SK-N-SH (cell line): Measurements from ENCODE around the gene PDZD2. TPM values are rescaled to one million over a fixed set of nuclear protein-coding genes. Genes with fewer than 3 reads are reported as not detected.

Experiments
- CTCF ChIA-PET: fragments of 300-600, 350-600 bp; formaldehyde crosslinking; extraction: SDS; loops from one replicate; lab custom pipeline; 2021; lab: Yijun Ruan, JAX
- POLR2A ChIA-PET: fragments of 350-600 bp; sonication (Branson Sonifier 250); formaldehyde crosslinking; extraction: SDS; loops from one replicate; lab custom pipeline; 2020; ENCODE audit warnings: antibody characterized with exemption, inconsistent platforms; lab: Yijun Ruan, JAX
- DNase-seq: peaks from one replicate; pipeline ENCODE4 v3.0.0; 2012
- H2AFZ ChIP-seq: fragments of 200-600 bp; sonication (generic); 2 replicates; pipeline ENCODE4 v1.8.1; 2016; ENCODE audit warnings: antibody characterized with exemption, mild to moderate bottlenecking, low read depth
- H3F3A ChIP-seq: fragments of 200-600 bp; sonication (generic); replicated peaks from 2 replicates; pipeline ENCODE3; 2016; ENCODE audit warnings: antibody characterized with exemption, mild to moderate bottlenecking; ENCODE audit not compliant: insufficient read depth
- H3K27ac ChIP-seq, 2 experiments: fragments of 200-500 bp in 1 of 2; fragments of 200-600 bp in 1 of 2; sonication (Bioruptor generic) in 1 of 2; sonication (generic), shearing (Covaris generic) in 1 of 2; 2 replicates each; pipeline versions ENCODE4 v1.5.1 to v1.6.1; 2014 to 2016; ENCODE audit warnings: low read depth in 2 of 2, inconsistent platforms in 1 of 2, low read length in 1 of 2, mild to moderate bottlenecking in 1 of 2, mixed read lengths in 1 of 2
- H3K27me3 ChIP-seq: fragments of 200-600 bp; sonication (generic), shearing (Covaris generic); 2 replicates; pipeline ENCODE4 v1.6.1; 2016; ENCODE audit warnings: mixed run types; ENCODE audit not compliant: insufficient read depth
- H3K36me3 ChIP-seq, 2 experiments: fragments of 200-500 bp in 1 of 2; fragments of 200-600 bp in 1 of 2; sonication (Bioruptor generic) in 1 of 2; sonication (generic) in 1 of 2; replicated peaks in 1 of 2; 2 replicates each; pipeline versions ENCODE3 to v1.5.1; 2014 to 2016; ENCODE audit warnings: low read length in 1 of 2, mild to moderate bottlenecking in 1 of 2; ENCODE audit not compliant: insufficient read depth in 2 of 2, control insufficient read depth in 1 of 2
- H3K4me1 ChIP-seq, 2 experiments: fragments of 200-500 bp in 1 of 2; fragments of 200-600 bp in 1 of 2; sonication (Bioruptor generic) in 1 of 2; sonication (generic), shearing (Covaris generic) in 1 of 2; 2 replicates each; pipeline versions ENCODE4 v1.5.1 to v1.6.1; 2014 to 2016; ENCODE audit warnings: low read depth in 1 of 2, low read length in 1 of 2, mixed run types in 1 of 2; ENCODE audit not compliant: insufficient read depth in 2 of 2, control insufficient read depth in 1 of 2
- H3K4me2 ChIP-seq: fragments of 200-600 bp; sonication (generic), shearing (Covaris generic); 2 replicates; pipeline ENCODE4 v1.6.1; 2017; ENCODE audit warnings: mixed run types
- H3K4me3 ChIP-seq, 2 experiments: fragments of 200-500 bp in 1 of 2; fragments of 200-600 bp in 1 of 2; sonication (Bioruptor generic) in 1 of 2; sonication (generic), shearing (Covaris generic) in 1 of 2; 2 replicates each; pipeline versions ENCODE4 v1.5.1 to v1.8.1; 2014 to 2016; ENCODE audit warnings: low read depth in 2 of 2, inconsistent platforms in 1 of 2, low read length in 1 of 2, mild to moderate bottlenecking in 1 of 2, mixed read lengths in 1 of 2, moderate library complexity in 1 of 2
- H3K79me2 ChIP-seq: fragments of 200-600 bp; sonication (generic); 2 replicates; pipeline ENCODE4 v1.8.1; 2017; ENCODE audit warnings: mild to moderate bottlenecking; ENCODE audit not compliant: insufficient read depth
- H3K9ac ChIP-seq: fragments of 200-600 bp; sonication (generic); 2 replicates; pipeline ENCODE4 v1.6.1; 2017; ENCODE audit warnings: mixed run types
- H3K9me2 ChIP-seq: fragments of 200-600 bp; sonication (generic); 2 replicates; pipeline ENCODE4 v1.6.1; 2017; ENCODE audit warnings: mixed run types
- H3K9me3 ChIP-seq: fragments of 200-600 bp; sonication (generic); 2 replicates; pipeline ENCODE4 v1.6.1; 2017; ENCODE audit warnings: mixed run types, mild to moderate bottlenecking, moderate library complexity
- H4K20me1 ChIP-seq: fragments of 200-600 bp; sonication (generic); 2 replicates; pipeline ENCODE4 v1.6.1; 2017; ENCODE audit warnings: mild to moderate bottlenecking, mixed run types; ENCODE audit not compliant: insufficient read depth
- ELF1 ChIP-seq: IDR thresholded peaks from 2 replicates; pipeline ENCODE4 v1.4.0; 2012
- EP300 ChIP-seq, 2 experiments: IDR thresholded peaks; 2 replicates each; pipeline versions ENCODE4 v1.4.0 to v1.6.1; 2012; ENCODE audit warnings: borderline replicate concordance in 1 of 2, low read depth in 1 of 2, low read length in 1 of 2
- EZH2phosphoT487 ChIP-seq: fragments of 200-600 bp; sonication (generic); IDR thresholded peaks from 2 replicates; pipeline ENCODE4 v1.6.1; 2017; ENCODE audit warnings: low read depth, mixed run types, mild to moderate bottlenecking, antibody characterized with exemption, moderate library complexity, borderline replicate concordance
- FOXJ3 ChIP-seq: sonication (generic); formaldehyde crosslinking; IDR thresholded peaks from 2 replicates; pipeline ENCODE4 v1.5.1; 2020; ENCODE audit warnings: mild to moderate bottlenecking, missing genetic modification reagents
- GABPA ChIP-seq: IDR thresholded peaks from 2 replicates; pipeline ENCODE4 v1.4.0; 2012; ENCODE audit warnings: low read depth, mild to moderate bottlenecking
- GATA2 ChIP-seq: sonication (generic); formaldehyde crosslinking; IDR thresholded peaks from 2 replicates; pipeline ENCODE4 v1.5.0; 2020; ENCODE audit warnings: mild to moderate bottlenecking, missing genetic modification reagents
- JUND ChIP-seq: IDR thresholded peaks from 2 replicates; pipeline ENCODE4 v1.4.0; 2012
- MEF2A ChIP-seq: IDR thresholded peaks from 2 replicates; pipeline ENCODE4 v1.4.0; 2012; ENCODE audit warnings: low read depth, borderline replicate concordance
- NFIC ChIP-seq: IDR thresholded peaks from 2 replicates; pipeline ENCODE4 v1.4.0; 2012; ENCODE audit warnings: borderline replicate concordance
- POLR2AphosphoS5 ChIP-seq: IDR thresholded peaks from 2 replicates; pipeline ENCODE4 v1.6.1; 2012; ENCODE audit warnings: low read depth, low read length
- RXRA ChIP-seq: IDR thresholded peaks from 2 replicates; pipeline ENCODE4 v1.4.0; 2012; ENCODE audit warnings: low read depth, mild to moderate bottlenecking, borderline replicate concordance
- SIN3A ChIP-seq: IDR thresholded peaks from 2 replicates; pipeline ENCODE4 v1.6.1; 2012; ENCODE audit warnings: low read depth, mild to moderate bottlenecking, low read length, moderate library complexity, borderline replicate concordance
- TAF1 ChIP-seq: IDR thresholded peaks from 2 replicates; pipeline ENCODE4 v1.6.1; 2012; ENCODE audit warnings: low read depth, mild to moderate bottlenecking, low read length, moderate library complexity, borderline replicate concordance
- TCF12 ChIP-seq: IDR thresholded peaks from 2 replicates; pipeline ENCODE4 v1.4.0; 2012
- TEAD4 ChIP-seq: IDR thresholded peaks from 2 replicates; pipeline ENCODE4 v1.4.0; 2012; ENCODE audit warnings: mild to moderate bottlenecking, borderline replicate concordance; ENCODE audit not compliant: insufficient read depth
- WGBS: methylation state at CpG from one replicate; pipeline ENCODE4 v1.1.6; 2017; ENCODE audit warnings: low lambda C conversion rate; 5-methylcytosine and 5-hydroxymethylcytosine counted together
- polyA plus RNA-seq, 3 experiments: library from polyadenylated mRNA; depleted of rRNA; stranded (reverse); fragments of >200 nt; gene quantifications; 2 replicates each; pipeline ENCODE4 v1.2.3, GENCODE V29; 2012
- TF ChIP-seq, protein P1 (sequence below): IDR thresholded peaks from 2 replicates; pipeline ENCODE4; 2012
- TF ChIP-seq, protein P2 (sequence below): IDR thresholded peaks from 2 replicates; pipeline ENCODE4 v1.4.0; 2012; ENCODE audit warnings: low read depth, borderline replicate concordance
- TF ChIP-seq, protein P3 (sequence below): fragments of 150-350 bp; IDR thresholded peaks from 2 replicates; pipeline ENCODE4 v1.6.1; 2017; ENCODE audit warnings: antibody characterized with exemption, low read length, low read depth, borderline replicate concordance

PDZD2 gene
- polyA plus RNA-seq, 1 of the 3 experiments (the other 2 are of a cell fraction) = 0.13 TPM

DNA sequence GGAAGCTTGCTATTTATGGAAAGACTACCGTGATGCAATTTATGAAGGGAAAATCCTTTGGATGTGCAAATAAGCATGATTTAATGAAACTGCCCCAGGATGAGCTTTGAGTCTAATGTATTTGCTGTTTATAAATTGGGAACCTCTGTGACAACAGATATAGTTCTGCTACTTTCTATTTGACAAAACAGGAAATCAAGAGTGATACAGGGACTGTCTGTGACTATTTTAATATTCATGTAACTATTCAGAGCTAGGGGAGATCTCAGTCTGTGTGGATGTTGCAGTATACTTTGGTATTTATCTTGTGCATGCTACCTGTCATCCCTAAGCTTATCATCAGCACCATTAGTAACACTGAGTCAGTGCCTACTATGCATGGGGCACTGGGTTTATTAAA lies 132.1 kb downstream of the PDZD2 start:
- H3K4me1 ChIP-seq = peaks cover 0 to 2% of the 10 kb centered on the region in 2 experiments; a peak in 1 of 4 replicates
- no peaks in the 10 kb centered on the region for H3K9me2 ChIP-seq
- H3K36me3 ChIP-seq = no peaks in the 10 kb centered on the region
- WGBS = 43% methylated on average over 1 of the region's 1 CpG
- no peak overlapping the region for H3K4me3 ChIP-seq
- H3K4me2 ChIP-seq = no peak overlapping the region
- H3K27ac ChIP-seq = no peak overlapping the region
- H3F3A ChIP-seq = no peaks in the 10 kb centered on the region
- DNase-seq = no peak
- no peaks in the 10 kb centered on the region for H3K79me2 ChIP-seq
- POLR2A ChIA-PET = no interaction called here
- no peaks in the 10 kb centered on the region for H3K9me3 ChIP-seq
- CTCF ChIA-PET = interaction anchor here (1.7 kb wide), 1 partner anchor 21 kb away, joined by 3 read pairs; no protein-coding TSS in a partner anchor
- no peak for TF ChIP-seq JUND
- no peak for TF ChIP-seq RXRA
- TF ChIP-seq GATA2 = no peak
- no peak for TF ChIP-seq TAF1
- TF ChIP-seq ELF1 = no peak
- no peak for TF ChIP-seq FOXJ3
- TF ChIP-seq, protein P1, sequence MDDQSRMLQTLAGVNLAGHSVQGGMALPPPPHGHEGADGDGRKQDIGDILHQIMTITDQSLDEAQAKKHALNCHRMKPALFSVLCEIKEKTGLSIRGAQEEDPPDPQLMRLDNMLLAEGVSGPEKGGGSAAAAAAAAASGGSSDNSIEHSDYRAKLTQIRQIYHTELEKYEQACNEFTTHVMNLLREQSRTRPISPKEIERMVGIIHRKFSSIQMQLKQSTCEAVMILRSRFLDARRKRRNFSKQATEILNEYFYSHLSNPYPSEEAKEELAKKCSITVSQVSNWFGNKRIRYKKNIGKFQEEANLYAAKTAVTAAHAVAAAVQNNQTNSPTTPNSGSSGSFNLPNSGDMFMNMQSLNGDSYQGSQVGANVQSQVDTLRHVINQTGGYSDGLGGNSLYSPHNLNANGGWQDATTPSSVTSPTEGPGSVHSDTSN = no peak
- TF ChIP-seq TEAD4 = no peak
- TF ChIP-seq SIN3A = no peak
- TF ChIP-seq NFIC = no peak
- TF ChIP-seq EZH2phosphoT487 = no peak
- TF ChIP-seq GABPA = no peak
- TF ChIP-seq POLR2AphosphoS5 = no peak
- TF ChIP-seq MEF2A = no peak
- TF ChIP-seq EP300 (IDR thresholded peaks at IDR 0.05; ENCODE audit: borderline replicate concordance in 1 of 2, low read depth in 1 of 2, low read length in 1 of 2) = no peak
- TF ChIP-seq, protein P2, sequence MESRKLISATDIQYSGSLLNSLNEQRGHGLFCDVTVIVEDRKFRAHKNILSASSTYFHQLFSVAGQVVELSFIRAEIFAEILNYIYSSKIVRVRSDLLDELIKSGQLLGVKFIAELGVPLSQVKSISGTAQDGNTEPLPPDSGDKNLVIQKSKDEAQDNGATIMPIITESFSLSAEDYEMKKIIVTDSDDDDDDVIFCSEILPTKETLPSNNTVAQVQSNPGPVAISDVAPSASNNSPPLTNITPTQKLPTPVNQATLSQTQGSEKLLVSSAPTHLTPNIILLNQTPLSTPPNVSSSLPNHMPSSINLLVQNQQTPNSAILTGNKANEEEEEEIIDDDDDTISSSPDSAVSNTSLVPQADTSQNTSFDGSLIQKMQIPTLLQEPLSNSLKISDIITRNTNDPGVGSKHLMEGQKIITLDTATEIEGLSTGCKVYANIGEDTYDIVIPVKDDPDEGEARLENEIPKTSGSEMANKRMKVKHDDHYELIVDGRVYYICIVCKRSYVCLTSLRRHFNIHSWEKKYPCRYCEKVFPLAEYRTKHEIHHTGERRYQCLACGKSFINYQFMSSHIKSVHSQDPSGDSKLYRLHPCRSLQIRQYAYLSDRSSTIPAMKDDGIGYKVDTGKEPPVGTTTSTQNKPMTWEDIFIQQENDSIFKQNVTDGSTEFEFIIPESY = no peak
- TF ChIP-seq, protein P3, sequence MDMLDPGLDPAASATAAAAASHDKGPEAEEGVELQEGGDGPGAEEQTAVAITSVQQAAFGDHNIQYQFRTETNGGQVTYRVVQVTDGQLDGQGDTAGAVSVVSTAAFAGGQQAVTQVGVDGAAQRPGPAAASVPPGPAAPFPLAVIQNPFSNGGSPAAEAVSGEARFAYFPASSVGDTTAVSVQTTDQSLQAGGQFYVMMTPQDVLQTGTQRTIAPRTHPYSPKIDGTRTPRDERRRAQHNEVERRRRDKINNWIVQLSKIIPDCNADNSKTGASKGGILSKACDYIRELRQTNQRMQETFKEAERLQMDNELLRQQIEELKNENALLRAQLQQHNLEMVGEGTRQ = no peak
- TF ChIP-seq TCF12 = no peak
- no peak overlapping the region for H2AFZ ChIP-seq
- no peaks in the 10 kb centered on the region; the same call in 1 of the 2 replicates for H3K27me3 ChIP-seq
- H3K9ac ChIP-seq = no peak overlapping the region
- no peaks in the 10 kb centered on the region for H4K20me1 ChIP-seq
